ENCODE measurements around the gene FBRSL1. TPM values are rescaled to one million over a fixed set of nuclear protein-coding genes. Genes with fewer than 3 reads are reported as not detected.

The FBRSL1 gene
- total RNA-seq, 1 experiment from 2014 or later, result 130 TPM

DNA sequence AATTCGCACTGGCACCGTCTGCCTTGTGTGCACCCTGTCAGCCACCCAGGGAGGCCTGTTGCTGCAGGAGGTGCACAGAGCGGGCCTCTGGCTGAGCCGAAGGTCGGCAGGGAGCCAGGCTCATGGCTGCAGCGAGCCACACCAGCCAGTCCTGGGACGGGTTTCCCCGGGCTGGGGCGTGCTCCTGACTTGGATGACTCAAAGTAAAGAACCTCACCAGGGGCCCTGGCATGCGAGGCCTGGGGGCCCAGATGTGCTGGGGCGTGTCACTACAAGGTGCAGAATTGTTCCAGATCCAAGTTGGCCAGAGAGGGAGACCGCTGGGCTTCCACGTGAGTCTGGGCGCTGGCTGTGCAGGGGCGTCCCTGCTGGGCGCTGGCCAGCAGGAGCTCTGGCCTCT, 34.5 kb downstream of the FBRSL1 start:
- Histone ChIP-seq H3K9me3 (ENCODE audit: low read depth, low read length, poor library complexity, severe bottlenecking) (no peaks in the 10 kb centered on the region), H3K36me3 (ENCODE audit: insufficient read depth, low read length, poor library complexity, severe bottlenecking) (no peaks in the 10 kb centered on the region), H3K4me1 (ENCODE audit: insufficient read depth, low read length, poor library complexity, severe bottlenecking) (peaks cover 7% of the 10 kb centered on the region), H3K27me3 (replicated peaks; ENCODE audit: insufficient read depth, low read depth, low read length, poor library complexity) (no peaks in the 10 kb centered on the region), H3K4me3 (ENCODE audit: low read depth, low read length, poor library complexity, severe bottlenecking) (no peak overlapping the region), H3K27ac (ENCODE audit: low read depth, low read length, poor library complexity, severe bottlenecking) (no peak overlapping the region)
- intact Hi-C loops (cut with micrococcal nuclease; ENCODE audit: unreplicated experiment), result no loop called here
- TF ChIP-seq EZH2 (IDR thresholded peaks at IDR 0.05; ENCODE audit: borderline replicate concordance, low read depth, low read length, poor library complexity, severe bottlenecking), result no peak
- no peak for TF ChIP-seq CTCF (conservative IDR thresholded peaks at IDR 0.05; ENCODE audit: low read depth, low read length)
- no TSS peak for BruUV-seq (replicated peaks)
- CTCF ChIA-PET, result interaction anchor here (1.0 kb wide), 1 partner anchor 109 kb away, joined by 9 read pairs; no protein-coding TSS in a partner anchor
- no peak for DNase-seq (ENCODE audit: low spot score)
- POLR2A ChIA-PET (ENCODE audit: low non-redundant PET), result no interaction called here

GRCh38 chr12:132525011-132525832, 35.3 kb downstream of the FBRSL1 start:
- no peaks in the 10 kb centered on the region for H3K9me3 ChIP-seq (ENCODE audit: low read depth, low read length, poor library complexity, severe bottlenecking)
- intact Hi-C loops (cut with micrococcal nuclease; ENCODE audit: unreplicated experiment), result no loop called here

GRCh38 chr12:132525833-132526455, 36.0 kb downstream of the FBRSL1 start:
- CTCF ChIA-PET, result no interaction called here
- Histone ChIP-seq H3K9me3 (ENCODE audit: low read depth, low read length, poor library complexity, severe bottlenecking) (no peaks in the 10 kb centered on the region), H3K4me3 (ENCODE audit: low read depth, low read length, poor library complexity, severe bottlenecking) (no peak overlapping the region), H3K27me3 (replicated peaks; ENCODE audit: insufficient read depth, low read depth, low read length, poor library complexity) (no peaks in the 10 kb centered on the region), H3K36me3 (ENCODE audit: insufficient read depth, low read length, poor library complexity, severe bottlenecking) (no peaks in the 10 kb centered on the region), H3K4me1 (ENCODE audit: insufficient read depth, low read length, poor library complexity, severe bottlenecking) (no peaks in the 10 kb centered on the region), H3K27ac (ENCODE audit: low read depth, low read length, poor library complexity, severe bottlenecking) (no peak overlapping the region)
- intact Hi-C loops (cut with micrococcal nuclease; ENCODE audit: unreplicated experiment), result no loop called here
- BruUV-seq (replicated peaks), result no TSS peak
- DNase-seq (ENCODE audit: low spot score), result no peak
- TF ChIP-seq EZH2 (IDR thresholded peaks at IDR 0.05; ENCODE audit: borderline replicate concordance, low read depth, low read length, poor library complexity, severe bottlenecking) (no peak), CTCF (conservative IDR thresholded peaks at IDR 0.05; ENCODE audit: low read depth, low read length) (no peak)
- POLR2A ChIA-PET (ENCODE audit: low non-redundant PET), result no interaction called here

More at GRCh38 chr12:132525011-132525832, 35.3 kb downstream of the FBRSL1 start:
- H3K27me3 ChIP-seq (replicated peaks; ENCODE audit: insufficient read depth, low read depth, low read length, poor library complexity), result no peaks in the 10 kb centered on the region
- ChIA-PET POLR2A (ENCODE audit: low non-redundant PET) (no interaction called here), CTCF (no interaction called here)
- no peak overlapping the region for H3K4me3 ChIP-seq (ENCODE audit: low read depth, low read length, poor library complexity, severe bottlenecking)
- no TSS peak for BruUV-seq (replicated peaks)
- H3K27ac ChIP-seq (ENCODE audit: low read depth, low read length, poor library complexity, severe bottlenecking), result no peak overlapping the region
- TF ChIP-seq CTCF (conservative IDR thresholded peaks at IDR 0.05; ENCODE audit: low read depth, low read length) (no peak), EZH2 (IDR thresholded peaks at IDR 0.05; ENCODE audit: borderline replicate concordance, low read depth, low read length, poor library complexity, severe bottlenecking) (no peak)
- H3K4me1 ChIP-seq (ENCODE audit: insufficient read depth, low read length, poor library complexity, severe bottlenecking), result peaks cover 5% of the 10 kb centered on the region
- no peak for DNase-seq (ENCODE audit: low spot score)
- no peaks in the 10 kb centered on the region for H3K36me3 ChIP-seq (ENCODE audit: insufficient read depth, low read length, poor library complexity, severe bottlenecking)
